Type B pancreatic cell (in vitro differentiated cells): ENCODE results near the gene SLX4IP. TPM values are rescaled to one million over a fixed set of nuclear protein-coding genes. Genes with fewer than 3 reads are reported as not detected.

ENCODE experiments used
- DNase-seq: peaks from one replicate; pipeline ENCODE4 v3.0.0; 2021; ENCODE audit warnings: mixed read lengths; ENCODE audit not compliant: unreplicated experiment; ENCODE audit errors: extremely low spot score
- H3K27ac Mint-ChIP-seq: 2 replicates; pipeline ENCODE4 v1.8.0; 2021; ENCODE audit warnings: mild to moderate bottlenecking, mixed read lengths
- H3K27me3 Mint-ChIP-seq: 2 replicates; pipeline ENCODE4 v1.8.0; 2021; ENCODE audit warnings: mixed read lengths
- H3K36me3 Mint-ChIP-seq: 2 replicates; pipeline ENCODE4 v1.8.0; 2021; ENCODE audit warnings: mixed read lengths
- H3K4me1 Mint-ChIP-seq: one replicate; pipeline ENCODE4 v1.8.0; 2021; ENCODE audit warnings: mixed read lengths; ENCODE audit not compliant: unreplicated experiment
- H3K4me3 Mint-ChIP-seq: 2 replicates; pipeline ENCODE4 v1.8.0; 2021; ENCODE audit warnings: mild to moderate bottlenecking, mixed read lengths
- H3K9me3 Mint-ChIP-seq: 2 replicates; pipeline ENCODE4 v1.8.0; 2021; ENCODE audit warnings: mixed read lengths
- total RNA-seq: library from RNA; stranded (reverse); gene quantifications from 2 replicates; pipeline ENCODE4 v1.2.1, GENCODE V29; 2021; ENCODE audit warnings: low replicate concordance
- TF ChIP-seq, protein P1 (sequence below): fragments of 200-600 bp; sonication (generic); conservative IDR thresholded peaks from 2 replicates; pipeline ENCODE4 v1.5.0; 2021; ENCODE audit warnings: antibody characterized with exemption, mild to moderate bottlenecking

Gene SLX4IP
- total RNA-seq, 1 donor from 2014 or later: 8.5 TPM

DNA sequence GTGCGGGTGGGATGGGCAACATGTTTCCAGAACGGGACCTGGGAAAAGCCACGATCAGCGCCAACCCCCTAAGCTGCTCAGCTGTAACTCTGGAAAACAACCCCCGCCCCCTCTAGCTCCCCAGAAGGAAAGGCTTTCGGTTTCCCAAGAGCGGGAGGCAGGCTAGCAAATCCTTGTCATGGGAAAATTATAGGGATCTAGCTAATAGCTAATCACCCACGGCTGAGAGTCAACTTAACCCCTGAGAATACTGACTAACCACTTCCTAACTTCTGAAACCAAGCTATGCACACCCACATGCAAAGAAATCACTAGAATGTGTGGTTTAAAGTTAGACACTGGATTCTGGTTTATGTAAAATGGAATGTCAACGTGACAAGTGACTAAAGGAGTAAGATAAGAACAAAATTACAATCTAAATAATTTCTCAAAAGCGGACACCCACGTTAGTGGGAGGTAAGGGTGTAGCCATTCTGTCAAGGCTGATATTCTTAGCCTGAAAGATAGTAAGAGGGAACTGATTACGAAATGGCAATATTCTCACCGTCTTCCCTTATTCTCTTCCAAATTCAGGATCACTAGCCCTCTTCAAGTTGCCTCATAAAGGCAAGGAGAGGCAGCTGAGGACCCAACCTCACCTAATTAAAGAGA lies 218.6 kb downstream of the SLX4IP start:
- no peaks in the 10 kb centered on the region for H3K9me3 Mint-ChIP-seq
- H3K27ac Mint-ChIP-seq: peak overlapping the region; percentile 71
- no peak for DNase-seq
- H3K4me3 Mint-ChIP-seq: peak overlapping the region; percentile 70
- H3K27me3 Mint-ChIP-seq: no peaks in the 10 kb centered on the region
- peaks cover 50% of the 10 kb centered on the region for H3K36me3 Mint-ChIP-seq
- TF ChIP-seq, protein P1, sequence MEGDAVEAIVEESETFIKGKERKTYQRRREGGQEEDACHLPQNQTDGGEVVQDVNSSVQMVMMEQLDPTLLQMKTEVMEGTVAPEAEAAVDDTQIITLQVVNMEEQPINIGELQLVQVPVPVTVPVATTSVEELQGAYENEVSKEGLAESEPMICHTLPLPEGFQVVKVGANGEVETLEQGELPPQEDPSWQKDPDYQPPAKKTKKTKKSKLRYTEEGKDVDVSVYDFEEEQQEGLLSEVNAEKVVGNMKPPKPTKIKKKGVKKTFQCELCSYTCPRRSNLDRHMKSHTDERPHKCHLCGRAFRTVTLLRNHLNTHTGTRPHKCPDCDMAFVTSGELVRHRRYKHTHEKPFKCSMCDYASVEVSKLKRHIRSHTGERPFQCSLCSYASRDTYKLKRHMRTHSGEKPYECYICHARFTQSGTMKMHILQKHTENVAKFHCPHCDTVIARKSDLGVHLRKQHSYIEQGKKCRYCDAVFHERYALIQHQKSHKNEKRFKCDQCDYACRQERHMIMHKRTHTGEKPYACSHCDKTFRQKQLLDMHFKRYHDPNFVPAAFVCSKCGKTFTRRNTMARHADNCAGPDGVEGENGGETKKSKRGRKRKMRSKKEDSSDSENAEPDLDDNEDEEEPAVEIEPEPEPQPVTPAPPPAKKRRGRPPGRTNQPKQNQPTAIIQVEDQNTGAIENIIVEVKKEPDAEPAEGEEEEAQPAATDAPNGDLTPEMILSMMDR: no peak
- peaks cover 82% of the 10 kb centered on the region for H3K4me1 Mint-ChIP-seq

GRCh38 chr20:10654250-10654610 lies 219.1 kb downstream of the SLX4IP start:
- H3K27ac Mint-ChIP-seq: peak overlapping the region; percentile 71

GRCh38 chr20:10654630-10655029 lies 219.5 kb downstream of the SLX4IP start:
- H3K27ac Mint-ChIP-seq: peak overlapping the region; percentile 71
- peaks cover 81% of the 10 kb centered on the region for H3K4me1 Mint-ChIP-seq
- TF ChIP-seq, protein P1: no peak
- no peaks in the 10 kb centered on the region for H3K9me3 Mint-ChIP-seq
- peak overlapping the region; percentile 70 for H3K4me3 Mint-ChIP-seq
- H3K27me3 Mint-ChIP-seq: no peaks in the 10 kb centered on the region
- peaks cover 47% of the 10 kb centered on the region for H3K36me3 Mint-ChIP-seq
- DNase-seq: no peak

More at GRCh38 chr20:10654250-10654610, 219.1 kb downstream of the SLX4IP start:
- Mint-ChIP-seq H3K4me1 (peaks cover 82% of the 10 kb centered on the region), H3K27me3 (no peaks in the 10 kb centered on the region), H3K36me3 (peaks cover 48% of the 10 kb centered on the region), H3K9me3 (no peaks in the 10 kb centered on the region), H3K4me3 (peak overlapping the region; percentile 70)
- TF ChIP-seq, protein P1: no peak
- DNase-seq: no peak

- Mint-ChIP-seq H3K9me3 (no peaks in the 10 kb centered on the region), H3K36me3 (peaks cover 48% of the 10 kb centered on the region), H3K4me1 (peaks cover 84% of the 10 kb centered on the region), H3K27ac (peak overlapping the region; percentile 51), H3K4me3 (peak overlapping the region; percentile 61), H3K27me3 (no peaks in the 10 kb centered on the region)
- no peak for DNase-seq
- TF ChIP-seq, protein P1: no peak
These were observed 220.9 kb downstream of the SLX4IP start for GRCh38 chr20:10655720-10656669.

DNA sequence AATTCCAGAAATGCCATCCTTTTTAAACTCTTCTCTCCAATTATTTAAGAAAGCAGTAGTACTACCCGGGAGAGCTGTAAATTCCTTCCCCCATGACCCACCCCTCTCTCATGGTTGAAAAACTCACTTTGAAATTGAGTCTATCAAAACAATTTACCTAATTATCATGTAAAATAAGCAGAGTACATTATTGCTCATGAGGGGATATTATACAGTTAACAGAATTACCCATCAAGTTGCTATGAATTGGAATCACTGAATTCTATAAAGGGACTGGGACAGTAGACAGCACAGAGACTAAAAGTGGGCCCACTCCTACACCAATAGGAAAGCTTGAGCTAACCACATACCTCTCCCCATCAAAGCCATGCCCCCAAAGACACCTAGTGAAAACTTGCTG lies 222.3 kb downstream of the SLX4IP start:
- Mint-ChIP-seq H3K27ac (no peak overlapping the region), H3K9me3 (no peaks in the 10 kb centered on the region), H3K27me3 (no peaks in the 10 kb centered on the region), H3K4me1 (peaks cover 72% of the 10 kb centered on the region), H3K4me3 (peak overlapping the region; percentile 21), H3K36me3 (peaks cover 62% of the 10 kb centered on the region)
- no peak for DNase-seq
- TF ChIP-seq, protein P1: no peak
